Parathyroid adenoma (tissue), 2 donors: Measurements from ENCODE around the gene ARHGAP6.
"Not testable (repeated sequence)": the region's sequence is repeated elsewhere in the genome, so short reads cannot be mapped to it uniquely, and the experiment has no call there.

Experiments
- H2AFZ ChIP-seq: fragments of 300-600 bp; sonication (generic); one replicate; pipeline ENCODE4 v1.7.0; 2017; ENCODE audit warnings: antibody characterized with exemption, mild to moderate bottlenecking
- H3K27ac ChIP-seq: fragments of 300-600 bp; sonication (generic); one replicate; pipeline ENCODE4 v1.7.0; 2017
- H3K27me3 ChIP-seq: fragments of 300-600 bp; sonication (generic); one replicate; pipeline ENCODE4 v1.7.0; 2017; ENCODE audit warnings: low read length; ENCODE audit not compliant: control insufficient read depth, insufficient read depth
- H3K36me3 ChIP-seq: fragments of 300-600 bp; sonication (generic); one replicate; pipeline ENCODE4 v1.7.0; 2017; ENCODE audit warnings: low read length; ENCODE audit not compliant: control insufficient read depth, insufficient read depth
- H3K4me1 ChIP-seq: fragments of 300-600 bp; sonication (generic); one replicate; pipeline ENCODE4 v1.7.0; 2017; ENCODE audit warnings: control low read depth
- H3K4me2 ChIP-seq: fragments of 300-600 bp; sonication (generic); one replicate; pipeline ENCODE4 v1.7.0; 2017; ENCODE audit warnings: low read length
- H3K4me3 ChIP-seq: fragments of 300-600 bp; sonication (generic); one replicate; pipeline ENCODE4 v1.7.0; 2017; ENCODE audit warnings: low read depth, low read length
- H3K79me2 ChIP-seq: fragments of 300-600 bp; sonication (generic); one replicate; pipeline ENCODE4 v1.7.0; 2017; ENCODE audit warnings: control low read depth
- H3K9ac ChIP-seq: fragments of 300-600 bp; sonication (generic); one replicate; pipeline ENCODE4 v1.7.0; 2017; ENCODE audit warnings: mild to moderate bottlenecking
- H3K9me3 ChIP-seq: fragments of 300-600 bp; sonication (generic); one replicate; pipeline ENCODE4 v1.7.0; 2017; ENCODE audit warnings: low read length; ENCODE audit not compliant: control insufficient read depth
- TF ChIP-seq, protein P1 (sequence below): fragments of 300-600 bp; sonication (generic); IDR thresholded peaks from one replicate; pipeline ENCODE4 v1.7.0; 2017; ENCODE audit warnings: antibody characterized with exemption, mild to moderate bottlenecking
- donor health status: primary hyperparathyroidism.

Gene ARHGAP6

DNA sequence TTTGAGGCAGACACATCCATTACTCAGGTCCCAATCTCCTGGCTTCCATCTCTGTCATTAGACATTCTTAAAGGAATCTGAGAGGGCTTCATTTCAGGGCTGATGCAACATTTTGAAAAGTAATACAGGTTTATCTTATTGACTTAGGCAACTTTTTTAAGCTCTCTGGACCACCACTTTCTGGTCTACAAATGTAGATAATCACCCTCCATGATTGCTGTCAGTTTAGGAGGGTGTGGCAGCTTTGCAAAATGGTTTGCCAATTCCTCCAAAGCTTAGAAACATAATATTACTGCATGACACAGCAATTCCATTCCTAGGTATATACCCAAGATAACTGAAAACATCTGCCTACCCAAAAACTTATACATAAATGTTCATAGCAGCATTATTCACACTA, 77.6 kb downstream of the ARHGAP6 start:
- H2AFZ ChIP-seq, result no peak overlapping the region
- no peak overlapping the region for H3K27ac ChIP-seq

DNA sequence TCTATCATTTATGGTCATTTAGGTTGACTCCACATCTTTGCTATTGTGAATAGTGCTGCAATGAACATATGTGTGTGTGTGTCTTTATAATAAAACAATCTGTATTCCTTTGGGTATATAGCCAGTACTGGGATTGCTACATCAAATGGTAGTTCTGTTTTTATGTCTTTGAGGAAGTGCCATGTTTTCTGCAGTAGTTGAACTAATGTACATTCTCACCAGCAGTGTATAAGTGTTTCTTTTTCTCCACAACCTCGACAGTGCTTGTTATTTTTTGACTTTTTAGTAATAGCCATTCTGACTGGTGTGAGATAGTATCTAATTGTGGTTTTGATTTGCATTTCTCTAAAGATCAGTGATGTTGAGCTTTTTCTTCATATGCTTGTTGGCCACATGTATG, 80.5 kb downstream of the ARHGAP6 start:
- Histone ChIP-seq H3K79me2 (no peaks in the 10 kb centered on the region), H3K27ac (no peak overlapping the region), H3K27me3 (no peaks in the 10 kb centered on the region), H3K4me1 (no peaks in the 10 kb centered on the region), H3K4me3 (no peak overlapping the region), H3K36me3 (no peaks in the 10 kb centered on the region), H3K9ac (no peak overlapping the region), H3K4me2 (no peak overlapping the region), H3K9me3 (no peaks in the 10 kb centered on the region), H2AFZ (no peak overlapping the region)
- TF ChIP-seq, protein P1, sequence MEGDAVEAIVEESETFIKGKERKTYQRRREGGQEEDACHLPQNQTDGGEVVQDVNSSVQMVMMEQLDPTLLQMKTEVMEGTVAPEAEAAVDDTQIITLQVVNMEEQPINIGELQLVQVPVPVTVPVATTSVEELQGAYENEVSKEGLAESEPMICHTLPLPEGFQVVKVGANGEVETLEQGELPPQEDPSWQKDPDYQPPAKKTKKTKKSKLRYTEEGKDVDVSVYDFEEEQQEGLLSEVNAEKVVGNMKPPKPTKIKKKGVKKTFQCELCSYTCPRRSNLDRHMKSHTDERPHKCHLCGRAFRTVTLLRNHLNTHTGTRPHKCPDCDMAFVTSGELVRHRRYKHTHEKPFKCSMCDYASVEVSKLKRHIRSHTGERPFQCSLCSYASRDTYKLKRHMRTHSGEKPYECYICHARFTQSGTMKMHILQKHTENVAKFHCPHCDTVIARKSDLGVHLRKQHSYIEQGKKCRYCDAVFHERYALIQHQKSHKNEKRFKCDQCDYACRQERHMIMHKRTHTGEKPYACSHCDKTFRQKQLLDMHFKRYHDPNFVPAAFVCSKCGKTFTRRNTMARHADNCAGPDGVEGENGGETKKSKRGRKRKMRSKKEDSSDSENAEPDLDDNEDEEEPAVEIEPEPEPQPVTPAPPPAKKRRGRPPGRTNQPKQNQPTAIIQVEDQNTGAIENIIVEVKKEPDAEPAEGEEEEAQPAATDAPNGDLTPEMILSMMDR, result no peak

More for the DNA sequence above, 77.6 kb downstream of the ARHGAP6 start:
- no peaks in the 10 kb centered on the region for H3K36me3 ChIP-seq
- H3K9ac ChIP-seq, result no peak overlapping the region
- no peak overlapping the region for H3K4me2 ChIP-seq
- no peaks in the 10 kb centered on the region for H3K27me3 ChIP-seq
- H3K9me3 ChIP-seq, result no peaks in the 10 kb centered on the region
- no peaks in the 10 kb centered on the region for H3K4me1 ChIP-seq
- TF ChIP-seq, protein P1, result no peak
- no peak overlapping the region for H3K4me3 ChIP-seq
- no peaks in the 10 kb centered on the region for H3K79me2 ChIP-seq

DNA sequence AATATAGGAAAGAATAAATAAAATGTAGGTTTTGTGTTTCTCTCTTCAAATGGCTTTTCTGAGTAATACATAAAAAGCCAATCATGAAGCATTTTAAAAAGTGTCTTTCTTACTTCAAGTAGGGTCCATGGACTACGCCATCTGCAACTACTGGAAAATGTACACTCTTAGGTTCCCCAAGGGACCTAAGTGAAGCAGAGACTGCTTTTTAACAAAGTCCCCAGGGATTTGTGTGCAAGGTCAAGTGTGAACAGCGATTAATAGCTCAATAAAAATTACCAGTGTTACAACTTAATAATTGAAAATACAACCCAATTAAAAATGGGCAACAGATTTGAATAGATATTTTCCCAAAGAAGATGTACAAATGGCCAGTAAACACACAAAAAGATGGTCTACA, 84.9 kb downstream of the ARHGAP6 start:
- TF ChIP-seq, protein P1, result no peak
- Histone ChIP-seq H3K36me3 (no peaks in the 10 kb centered on the region), H3K9ac (no peak overlapping the region), H3K27ac (no peak overlapping the region), H3K4me2 (no peak overlapping the region), H3K27me3 (no peaks in the 10 kb centered on the region), H2AFZ (no peak overlapping the region), H3K9me3 (no peaks in the 10 kb centered on the region), H3K79me2 (no peaks in the 10 kb centered on the region), H3K4me1 (no peaks in the 10 kb centered on the region), H3K4me3 (no peak overlapping the region)

DNA sequence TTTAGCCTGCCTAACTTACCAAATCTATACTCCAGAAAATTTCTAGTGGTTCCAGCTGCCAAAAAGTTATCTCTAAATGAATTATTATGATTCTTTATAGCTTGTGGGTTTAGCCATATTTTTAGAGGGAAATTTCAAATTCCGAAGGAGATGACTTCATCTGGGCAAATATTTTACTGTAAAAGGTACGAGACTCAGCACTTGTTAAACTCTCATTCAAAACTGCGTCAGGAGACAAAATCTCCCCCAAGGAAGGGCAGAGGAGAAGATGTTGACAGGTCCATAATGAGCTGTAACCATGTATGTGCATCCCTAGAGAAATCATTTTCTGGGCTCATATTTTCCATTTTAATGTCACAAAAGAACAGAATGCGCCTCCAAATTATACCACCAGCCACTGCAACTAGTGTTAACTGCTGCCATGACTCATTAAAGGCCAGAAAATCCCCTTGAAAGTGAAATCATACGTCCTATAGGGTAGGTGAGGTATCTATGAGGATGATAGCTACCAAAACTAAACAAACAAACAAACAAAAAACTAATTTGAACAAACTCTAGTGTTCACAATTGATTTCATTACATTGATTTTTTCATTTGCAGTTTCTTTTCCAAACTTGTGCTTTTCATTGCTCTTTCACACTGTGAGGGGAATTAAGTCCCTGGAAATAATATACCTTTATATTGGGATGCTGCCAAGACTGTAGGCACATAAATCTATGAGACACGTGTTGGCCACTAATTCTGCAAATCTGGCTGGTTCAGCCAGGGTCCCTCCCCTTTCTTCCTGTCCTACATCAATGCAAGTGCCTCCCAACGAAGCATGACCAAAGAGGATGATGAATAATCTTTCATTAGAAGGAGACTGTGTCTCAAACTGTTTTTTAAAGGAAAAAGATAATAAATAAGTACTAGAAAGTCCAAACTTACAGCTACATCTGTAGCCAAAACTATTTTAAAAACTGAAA, 85.8 kb downstream of the ARHGAP6 start:
- no peak overlapping the region for H3K9ac ChIP-seq
- no peaks in the 10 kb centered on the region for H3K79me2 ChIP-seq
- TF ChIP-seq, protein P1, result no peak
- H3K4me1 ChIP-seq, result no peaks in the 10 kb centered on the region
- no peak overlapping the region for H2AFZ ChIP-seq
- H3K9me3 ChIP-seq, result no peaks in the 10 kb centered on the region
- H3K36me3 ChIP-seq, result no peaks in the 10 kb centered on the region
- H3K27ac ChIP-seq, result no peak overlapping the region
- no peak overlapping the region for H3K4me3 ChIP-seq
- H3K27me3 ChIP-seq, result no peaks in the 10 kb centered on the region
- H3K4me2 ChIP-seq, result no peak overlapping the region

DNA sequence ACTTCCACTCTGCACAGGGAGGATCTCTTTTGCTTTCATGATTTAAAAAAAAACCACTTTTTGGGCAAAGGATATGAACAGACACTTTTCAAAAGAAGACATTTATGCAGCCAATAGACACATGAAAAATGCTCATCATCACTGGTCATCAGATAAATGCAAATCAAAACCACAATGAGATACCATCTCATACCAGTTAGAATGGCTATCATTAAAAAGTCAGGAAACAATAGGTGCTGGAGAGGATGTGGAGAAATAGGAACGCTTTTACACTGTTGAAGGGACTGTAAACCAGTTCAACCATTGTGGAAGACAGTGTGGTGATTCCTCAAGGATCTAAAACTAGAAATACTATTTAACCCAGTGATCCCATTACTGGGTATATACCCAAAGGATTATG, 87.4 kb downstream of the ARHGAP6 start:
- not testable (repeated sequence) for H3K9me3 ChIP-seq, H3K9ac ChIP-seq, H3K4me3 ChIP-seq, H2AFZ ChIP-seq, H3K27me3 ChIP-seq, H3K36me3 ChIP-seq, H3K4me2 ChIP-seq, H3K27ac ChIP-seq, H3K4me1 ChIP-seq, H3K79me2 ChIP-seq
